Measurements from ENCODE around the gene PCDH9.

The PCDH9 gene

DNA sequence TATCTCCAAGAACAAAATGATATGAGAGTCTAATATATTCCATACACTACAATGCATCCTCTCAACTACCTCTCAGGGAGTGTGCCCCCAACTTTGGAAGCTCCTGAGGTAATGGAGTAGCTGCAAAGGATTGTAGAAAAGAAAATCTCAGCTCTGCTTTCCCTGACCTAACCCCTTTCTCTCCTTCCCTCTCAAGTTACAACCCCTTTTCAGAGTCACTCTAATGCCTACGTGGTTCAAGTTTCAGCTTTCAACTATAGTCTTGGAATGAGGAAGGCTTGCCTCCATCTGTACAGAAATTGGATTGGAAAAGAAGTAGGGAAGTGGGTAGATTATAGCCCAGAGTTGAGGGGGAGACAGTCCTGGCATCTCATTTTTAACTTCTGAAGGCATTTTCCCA, 256.0 kb downstream of the PCDH9 start:
- DNase-seq (ENCODE audit: low spot score), result no peak

GRCh38 chr13:66972659-66973058, 257.5 kb downstream of the PCDH9 start:
- DNase-seq (ENCODE audit: low spot score), result no peak

- no peak for DNase-seq (ENCODE audit: low spot score)
Measured at GRCh38 chr13:66971004-66971403, 259.1 kb downstream of the PCDH9 start.

DNA sequence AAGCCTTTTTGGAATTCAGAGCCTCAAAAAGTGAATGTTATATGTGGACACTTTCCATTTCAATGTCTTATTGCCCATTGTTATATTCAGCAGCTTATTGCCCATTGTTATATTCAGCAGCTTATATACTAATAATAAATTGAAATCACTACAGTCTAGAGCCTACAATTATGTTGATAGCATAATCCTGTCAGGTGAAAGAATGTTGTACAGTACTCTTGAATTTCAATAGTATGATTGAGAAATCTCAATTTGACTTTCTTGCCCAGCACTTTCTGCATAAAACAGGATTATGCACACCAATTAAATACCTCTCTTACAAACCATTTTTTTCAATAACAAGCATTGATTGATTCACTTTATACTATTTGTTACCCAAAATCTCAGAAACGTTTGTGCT, 260.8 kb downstream of the PCDH9 start:
- DNase-seq (ENCODE audit: low spot score), result no peak

DNA sequence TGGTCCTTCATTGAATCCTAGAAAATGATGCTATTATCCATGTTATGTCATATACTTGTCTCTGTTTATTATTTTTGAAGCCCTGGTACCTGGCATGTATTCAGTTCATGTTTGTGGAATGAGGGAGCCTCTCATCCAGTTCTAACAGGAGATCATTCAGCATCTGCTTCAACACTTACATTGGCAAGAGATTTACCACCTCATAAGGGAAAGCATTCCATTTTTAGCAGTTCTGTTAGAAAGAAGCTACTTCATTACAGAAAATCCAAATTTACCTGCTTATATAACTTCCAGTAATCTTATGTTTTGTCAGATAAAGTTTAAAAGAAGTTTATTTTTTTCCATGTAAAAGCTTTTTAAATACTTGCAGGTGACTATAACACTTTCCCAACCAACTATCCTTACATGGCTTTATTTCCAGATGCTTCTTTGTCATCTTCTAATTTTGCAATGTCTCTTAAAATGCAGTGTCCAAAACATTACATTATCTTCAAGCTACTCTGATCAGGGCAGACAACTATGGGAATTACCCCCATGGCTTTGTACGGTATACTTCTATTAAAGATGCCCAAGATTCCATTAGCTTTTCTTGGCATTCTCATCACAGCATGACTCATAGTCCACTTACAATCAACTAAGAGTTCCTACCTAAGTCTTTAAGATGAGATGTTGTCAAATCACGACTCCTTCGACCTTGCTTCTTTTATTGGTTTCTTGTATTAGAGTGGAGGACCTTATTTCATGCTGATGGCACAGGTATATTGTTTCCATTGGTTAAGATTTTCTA, 262.1 kb downstream of the PCDH9 start:
- no peak for DNase-seq (ENCODE audit: low spot score)

GRCh38 chr13:66965181-66965580, 265.0 kb downstream of the PCDH9 start:
- DNase-seq (ENCODE audit: low spot score), result no peak

DNA sequence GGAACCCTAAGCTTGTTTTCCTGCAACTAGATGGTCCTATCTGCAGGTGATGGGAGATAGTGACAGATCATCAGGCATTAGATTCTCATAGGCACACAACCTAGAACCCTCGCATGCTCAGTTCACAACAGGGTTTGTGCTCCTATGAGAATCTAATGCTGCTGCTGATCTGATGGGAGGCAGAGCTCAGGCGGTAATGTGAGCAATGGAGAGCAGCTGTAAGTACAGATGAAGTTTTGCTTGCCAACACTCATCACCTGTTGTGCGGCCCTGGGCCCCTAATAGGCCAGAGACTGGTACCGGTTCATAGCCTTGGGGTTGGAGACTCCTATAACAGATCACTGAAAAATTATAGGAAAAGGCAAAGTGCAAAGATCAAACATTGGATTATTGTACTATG, 267.2 kb downstream of the PCDH9 start:
- DNase-seq (ENCODE audit: low spot score), result no peak

DNA sequence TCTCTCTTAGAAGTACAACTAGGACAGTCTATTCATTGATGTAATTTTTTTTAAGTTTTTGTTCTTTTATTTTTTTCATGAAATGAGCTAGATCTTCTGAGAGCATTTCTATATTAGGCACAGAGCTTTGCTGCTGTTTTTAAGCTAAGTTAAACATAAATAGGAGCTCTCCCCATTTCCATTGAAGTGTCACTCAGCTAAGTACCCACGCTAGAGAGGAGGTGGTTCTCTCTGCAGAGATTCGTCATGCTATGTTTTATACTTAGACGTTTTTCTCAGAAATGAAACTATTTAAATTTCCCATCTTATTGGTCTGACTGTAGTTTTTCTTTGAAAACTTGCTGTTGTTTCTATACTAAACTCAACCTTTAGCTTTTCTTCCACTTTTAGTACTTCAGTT, 271.5 kb downstream of the PCDH9 start:
- DNase-seq (ENCODE audit: low spot score), result no peak

DNA sequence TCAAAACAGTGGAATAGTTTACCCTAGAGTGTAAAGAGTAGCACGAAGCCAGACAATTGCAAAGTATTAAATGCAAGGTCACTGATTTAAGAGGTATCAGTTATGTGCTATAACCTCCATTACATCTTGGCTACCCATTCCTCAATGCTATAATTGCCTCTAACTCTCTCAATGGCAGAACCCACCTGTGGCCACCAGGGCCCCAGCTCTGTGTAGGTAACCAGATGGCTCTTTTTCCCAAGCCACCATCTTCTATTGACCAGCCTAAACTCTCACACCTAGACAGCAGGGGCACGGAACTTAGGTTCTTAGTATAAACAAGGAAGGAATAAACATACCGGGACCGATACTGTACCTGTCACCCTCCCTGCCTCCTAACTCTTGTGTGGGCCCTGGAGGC, 277.6 kb downstream of the PCDH9 start:
- no peak for DNase-seq (ENCODE audit: low spot score)

GRCh38 chr13:66951426-66951825, 278.7 kb downstream of the PCDH9 start:
- no peak for DNase-seq (ENCODE audit: low spot score)

- no peak for DNase-seq (ENCODE audit: low spot score)
Measured at GRCh38 chr13:66950666-66951065, 279.5 kb downstream of the PCDH9 start.

DNA sequence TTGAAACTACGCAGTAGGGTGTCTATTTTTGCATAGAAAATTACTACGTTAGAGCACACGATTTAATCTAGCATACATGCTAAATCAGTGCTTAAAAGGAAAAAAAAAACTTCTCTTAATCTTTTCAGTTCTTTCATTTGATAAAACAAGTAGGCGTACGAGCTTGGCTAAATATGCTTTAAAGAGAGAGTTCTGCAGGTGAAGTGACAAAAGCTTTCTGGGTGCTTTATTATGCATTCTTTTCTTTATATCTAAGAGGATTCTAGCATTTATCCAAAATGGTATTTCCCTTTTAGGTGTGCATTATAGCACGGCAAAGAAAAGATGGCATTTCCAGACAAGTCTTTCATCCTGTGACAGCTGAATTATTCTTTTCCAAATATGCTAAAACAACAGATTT, 281.2 kb downstream of the PCDH9 start:
- no peak for DNase-seq (ENCODE audit: low spot score)

DNA sequence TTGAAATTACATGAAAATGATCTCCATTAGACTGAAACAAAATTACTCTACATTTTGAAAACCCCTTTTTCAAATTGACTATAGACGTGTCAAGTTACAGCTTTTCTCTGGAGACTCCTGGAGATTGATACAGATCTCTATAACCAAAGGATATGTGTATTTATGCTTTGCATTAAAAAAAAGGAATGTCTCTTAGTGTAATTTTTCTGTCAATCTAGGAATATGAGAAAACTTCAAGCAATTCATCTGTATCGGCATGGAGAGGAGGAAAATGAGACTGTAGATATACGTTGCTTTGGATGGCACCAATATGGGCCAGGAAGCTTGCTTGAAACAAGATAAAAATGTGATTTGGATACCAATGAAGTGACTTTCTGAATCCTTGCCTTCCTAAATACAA, 286.6 kb downstream of the PCDH9 start:
- DNase-seq (ENCODE audit: low spot score), result no peak

DNA sequence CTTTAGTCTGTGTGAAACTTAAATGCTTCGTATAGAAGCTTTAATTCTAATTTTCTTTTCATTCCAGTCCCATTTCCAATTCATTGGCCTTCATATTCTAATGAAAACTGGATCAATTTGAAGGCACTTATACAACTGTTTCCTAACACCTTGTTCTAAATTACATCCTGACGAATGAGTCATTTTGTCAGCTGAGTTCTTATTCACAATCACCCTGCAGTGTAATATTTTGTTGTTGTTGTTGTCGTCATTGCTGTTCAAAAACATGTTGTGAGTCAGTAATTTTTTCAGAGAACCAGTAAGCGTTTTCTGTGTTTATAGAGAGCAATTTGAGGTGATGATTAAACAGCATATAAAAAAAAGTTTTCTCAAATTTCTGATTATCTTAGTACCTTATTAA, 290.0 kb downstream of the PCDH9 start:
- DNase-seq (ENCODE audit: low spot score), result peak; percentile 16

DNA sequence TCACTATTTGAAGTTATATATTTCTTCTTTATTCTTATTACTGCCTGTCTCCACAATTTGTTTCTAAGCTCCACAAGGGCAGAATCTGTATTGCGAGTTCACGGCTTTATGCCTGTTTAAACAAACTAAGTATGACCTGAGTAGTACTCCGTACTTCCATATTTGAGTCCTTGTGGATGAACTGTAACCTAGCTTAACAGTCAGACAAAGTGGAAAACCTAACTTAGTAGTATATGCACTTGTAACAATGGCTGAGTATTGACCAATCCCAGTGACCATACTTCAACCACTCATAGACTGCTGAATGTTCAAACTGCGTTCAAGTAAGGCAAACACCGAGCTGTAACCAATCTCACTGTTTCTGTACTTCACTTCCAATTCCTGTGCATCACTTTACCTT, 292.7 kb downstream of the PCDH9 start:
- no peak for DNase-seq (ENCODE audit: low spot score)

GRCh38 chr13:66933994-66934393, 296.1 kb downstream of the PCDH9 start:
- DNase-seq (ENCODE audit: low spot score), result peak; percentile 78

DNA sequence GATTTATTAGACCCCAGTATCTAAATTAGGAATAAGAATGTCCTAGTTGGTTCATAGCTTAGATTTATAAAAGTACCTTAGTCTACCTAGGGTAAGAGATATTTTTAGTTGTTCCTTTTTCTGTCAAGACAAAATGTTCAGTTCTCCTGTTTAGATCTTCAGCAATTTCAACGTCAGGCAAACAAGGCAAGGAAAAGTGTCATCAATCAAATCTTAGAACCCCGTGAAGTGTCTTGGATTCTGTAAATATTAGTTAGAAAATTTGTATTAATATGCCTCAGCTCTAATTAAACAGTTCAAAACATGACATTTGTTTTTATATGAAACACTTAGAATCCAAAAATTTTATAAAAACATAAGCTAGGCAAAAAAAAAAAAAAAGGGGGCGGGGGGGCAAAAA, 296.6 kb downstream of the PCDH9 start:
- no peak for DNase-seq (ENCODE audit: low spot score)

DNA sequence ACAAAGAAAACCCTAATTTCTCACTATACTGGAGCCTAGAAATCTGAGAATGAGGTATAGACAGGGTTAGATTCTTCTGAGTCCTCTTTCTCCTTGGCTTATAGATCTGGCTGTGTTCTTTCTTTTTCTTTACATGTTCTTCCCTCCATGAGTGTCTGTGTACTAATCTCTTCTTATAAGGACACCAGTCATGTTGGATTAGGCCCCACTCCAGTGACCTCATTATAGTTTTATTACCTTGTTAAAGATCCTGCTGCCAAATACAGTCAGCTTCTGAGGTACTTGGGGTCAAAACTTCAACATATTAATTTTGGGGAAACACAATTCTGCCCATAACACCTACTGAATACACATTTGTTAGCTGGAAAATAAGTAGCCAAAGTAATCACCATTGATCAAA, 302.6 kb downstream of the PCDH9 start:
- DNase-seq (ENCODE audit: low spot score), result no peak

DNA sequence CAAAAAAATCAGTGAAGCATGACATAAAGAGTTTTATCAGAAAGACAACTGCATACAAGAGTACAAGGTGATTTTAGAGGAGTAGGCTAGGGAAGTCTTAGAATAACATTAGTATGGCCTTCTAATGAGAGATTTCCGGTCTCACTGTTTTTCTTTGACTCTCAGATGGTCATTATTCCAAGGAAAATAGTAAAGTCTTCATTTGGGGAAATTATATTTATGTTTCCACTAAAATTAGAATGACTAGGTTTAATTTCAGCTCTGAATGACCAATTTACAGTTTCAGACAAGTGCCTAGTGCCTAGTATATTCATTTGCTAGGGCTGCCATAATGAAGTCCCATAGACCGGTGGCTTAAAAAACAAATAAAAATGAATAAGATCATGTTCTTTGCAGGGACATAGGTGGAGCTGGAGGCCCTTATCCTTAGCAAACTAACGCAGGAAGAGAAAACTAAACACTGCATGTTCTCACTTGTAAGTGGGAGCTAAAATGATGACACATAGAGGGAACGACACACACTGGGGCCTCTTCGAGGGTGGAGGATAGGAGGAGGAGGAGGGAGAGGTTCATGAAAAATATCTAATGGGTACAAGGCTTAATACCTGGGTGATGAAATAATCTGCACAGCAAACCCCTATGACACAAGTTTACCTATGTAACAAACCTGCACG, 303.1 kb downstream of the PCDH9 start:
- DNase-seq (ENCODE audit: low spot score), result no peak

DNA sequence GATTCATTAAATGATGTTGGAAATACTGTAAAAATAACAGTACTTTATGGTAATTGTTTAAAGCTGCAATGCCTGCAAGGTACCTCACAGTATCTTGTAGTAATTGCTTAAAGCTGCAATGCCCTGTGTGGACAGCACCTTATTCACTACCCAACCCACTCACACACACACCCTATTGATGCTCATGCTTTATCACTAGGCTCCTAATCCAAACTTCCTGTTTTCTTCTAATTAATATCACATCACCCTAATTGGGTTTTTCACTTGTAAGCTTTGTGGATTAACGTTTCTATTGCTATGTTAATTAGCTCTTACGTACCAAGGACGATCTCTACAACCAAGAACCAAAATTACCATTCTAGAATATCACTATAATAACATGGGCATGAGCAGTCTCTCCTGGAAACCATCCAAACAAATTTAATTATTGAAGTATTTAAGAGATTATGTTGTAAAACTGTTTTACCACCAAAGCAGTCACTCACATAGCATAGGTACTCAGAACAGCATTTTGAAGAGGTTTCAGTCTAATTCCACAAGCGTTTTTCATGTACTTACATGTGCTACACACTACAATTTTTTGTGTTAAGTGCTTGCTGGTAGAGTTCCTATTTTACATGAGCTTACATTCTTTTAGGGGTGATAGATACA, 303.8 kb downstream of the PCDH9 start:
- no peak for DNase-seq (ENCODE audit: low spot score)

- DNase-seq (ENCODE audit: low spot score), result no peak
Measured at GRCh38 chr13:66922444-66922843, 307.7 kb downstream of the PCDH9 start.

GRCh38 chr13:66921437-66921836, 308.7 kb downstream of the PCDH9 start:
- DNase-seq (ENCODE audit: low spot score), result no peak

GRCh38 chr13:66915596-66916185, 314.4 kb downstream of the PCDH9 start:
- DNase-seq (ENCODE audit: low spot score), result peak; percentile 54

All from RKO (cell line).